Hepatocyte (in vitro differentiated cells): ENCODE results near the gene CARD10. TPM values are rescaled to one million over a fixed set of nuclear protein-coding genes. Genes with fewer than 3 reads are reported as not detected.

Experiments
- DNase-seq: peaks from one replicate; pipeline ENCODE4 v3.0.0-alpha.2; 2016; ENCODE audit warnings: low spot score
- H2AFZ ChIP-seq: fragments of 200-600 bp; sonication (generic); 2 replicates; pipeline ENCODE4 v1.6.0; 2016; ENCODE audit warnings: antibody characterized with exemption, mild to moderate bottlenecking
- H3K27ac ChIP-seq: fragments of 200-600 bp; sonication (generic); 2 replicates; pipeline ENCODE4 v1.5.1; 2016; ENCODE audit warnings: mild to moderate bottlenecking
- H3K27me3 ChIP-seq: fragments of 200-600 bp; sonication (generic); 2 replicates; pipeline ENCODE4 v1.6.1; 2016
- H3K36me3 ChIP-seq: fragments of 200-600 bp; sonication (generic); replicated peaks from 2 replicates; pipeline ENCODE4 v1.5.1; 2016; ENCODE audit warnings: low read depth; ENCODE audit not compliant: insufficient read depth
- H3K4me1 ChIP-seq: fragments of 200-600 bp; sonication (generic); 2 replicates; pipeline ENCODE4 v1.5.1; 2016; ENCODE audit warnings: mild to moderate bottlenecking, moderate library complexity; ENCODE audit not compliant: insufficient read depth
- H3K4me2 ChIP-seq: fragments of 200-600 bp; sonication (generic); 2 replicates; pipeline ENCODE4 v1.6.0; 2016
- H3K4me3 ChIP-seq: fragments of 200-600 bp; sonication (generic); 2 replicates; pipeline ENCODE4 v1.5.1; 2016; ENCODE audit warnings: mild to moderate bottlenecking
- H3K79me2 ChIP-seq: fragments of 200-600 bp; sonication (generic); 2 replicates; pipeline ENCODE4 v1.6.0; 2017; ENCODE audit warnings: mild to moderate bottlenecking
- H3K9me2 ChIP-seq: fragments of 200-600 bp; sonication (generic); replicated peaks from 2 replicates; pipeline ENCODE4 v1.6.0; 2017; ENCODE audit warnings: mild to moderate bottlenecking; ENCODE audit not compliant: insufficient read depth
- H3K9me3 ChIP-seq: fragments of 200-600 bp; sonication (generic); 2 replicates; pipeline ENCODE4 v1.5.1; 2016; ENCODE audit warnings: low read depth, mild to moderate bottlenecking
- H4K20me1 ChIP-seq: fragments of 200-600 bp; sonication (generic); 2 replicates; pipeline ENCODE4 v1.6.0; 2016; ENCODE audit warnings: mild to moderate bottlenecking; ENCODE audit not compliant: insufficient read depth, poor library complexity, severe bottlenecking
- EZH2 ChIP-seq: fragments of 200-600 bp; sonication (generic); IDR thresholded peaks from 2 replicates; pipeline ENCODE4 v1.6.1; 2016; ENCODE audit warnings: antibody characterized with exemption, mild to moderate bottlenecking, borderline replicate concordance
- EZH2phosphoT487 ChIP-seq: fragments of 200-600 bp; sonication (generic); IDR thresholded peaks from one replicate; pipeline ENCODE4 v1.6.1; 2018; ENCODE audit warnings: antibody characterized with exemption, mild to moderate bottlenecking, low read depth, moderate library complexity; ENCODE audit not compliant: unreplicated experiment, severe bottlenecking
- WGBS: methylation state at CpG from one replicate; pipeline ENCODE4 v1.1.6; 2016; ENCODE audit warnings: low lambda C conversion rate; ENCODE audit errors: missing lambda C conversion rate; 5-methylcytosine and 5-hydroxymethylcytosine counted together
- polyA plus RNA-seq: library from polyadenylated mRNA; unstranded; fragments of >200 nt; fragmentation: Nextera tagmentation; extraction: Ambion mirVana; gene quantifications from 2 replicates; pipeline ENCODE4 v1.2.1, GENCODE V29; 2016
- total RNA-seq: library from RNA; depleted of rRNA; stranded (reverse); fragments of >200 nt; gene quantifications from 2 replicates; pipeline ENCODE4 v1.2.3, GENCODE V29; 2014
- TF ChIP-seq, protein P1 (sequence below): fragments of 200-600 bp; sonication (generic); IDR thresholded peaks from 2 replicates; pipeline ENCODE4 v1.5.1; 2016; ENCODE audit warnings: antibody characterized with exemption, mild to moderate bottlenecking; ENCODE audit not compliant: poor library complexity

Gene CARD10
- total and polyA plus RNA-seq, 2 experiments from 2014 or later: 23.4 to 28.7 TPM

DNA sequence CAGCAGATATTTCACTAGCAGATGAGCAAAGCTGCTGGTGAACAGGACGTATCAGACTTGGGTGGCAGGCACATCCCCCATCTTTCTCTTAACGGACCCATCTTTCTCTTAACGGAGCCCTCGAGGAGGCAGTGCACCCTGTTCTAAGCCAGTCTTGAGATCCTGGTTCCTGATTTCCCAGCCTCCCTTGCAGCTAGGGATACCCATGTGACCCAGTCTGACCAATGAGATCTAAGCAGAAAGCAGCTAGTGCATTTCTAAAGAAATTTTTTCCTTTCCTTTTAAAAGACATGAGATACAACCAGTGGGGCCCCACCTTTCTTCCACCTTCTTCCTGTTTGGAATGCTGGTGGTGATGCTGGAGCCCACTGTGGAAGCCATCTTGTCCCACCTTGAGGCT lies 78.3 kb downstream of the CARD10 start:
- H3K27me3 ChIP-seq: no peaks in the 10 kb centered on the region
- whole genome bisulfite sequencing: 93% methylated on average over 4 of the region's 4 CpGs
- H4K20me1 ChIP-seq: no peaks in the 10 kb centered on the region
- H3K36me3 ChIP-seq: no peaks in the 10 kb centered on the region
- H3K79me2 ChIP-seq: no peaks in the 10 kb centered on the region
- no peak for TF ChIP-seq EZH2phosphoT487
- TF ChIP-seq, protein P1, sequence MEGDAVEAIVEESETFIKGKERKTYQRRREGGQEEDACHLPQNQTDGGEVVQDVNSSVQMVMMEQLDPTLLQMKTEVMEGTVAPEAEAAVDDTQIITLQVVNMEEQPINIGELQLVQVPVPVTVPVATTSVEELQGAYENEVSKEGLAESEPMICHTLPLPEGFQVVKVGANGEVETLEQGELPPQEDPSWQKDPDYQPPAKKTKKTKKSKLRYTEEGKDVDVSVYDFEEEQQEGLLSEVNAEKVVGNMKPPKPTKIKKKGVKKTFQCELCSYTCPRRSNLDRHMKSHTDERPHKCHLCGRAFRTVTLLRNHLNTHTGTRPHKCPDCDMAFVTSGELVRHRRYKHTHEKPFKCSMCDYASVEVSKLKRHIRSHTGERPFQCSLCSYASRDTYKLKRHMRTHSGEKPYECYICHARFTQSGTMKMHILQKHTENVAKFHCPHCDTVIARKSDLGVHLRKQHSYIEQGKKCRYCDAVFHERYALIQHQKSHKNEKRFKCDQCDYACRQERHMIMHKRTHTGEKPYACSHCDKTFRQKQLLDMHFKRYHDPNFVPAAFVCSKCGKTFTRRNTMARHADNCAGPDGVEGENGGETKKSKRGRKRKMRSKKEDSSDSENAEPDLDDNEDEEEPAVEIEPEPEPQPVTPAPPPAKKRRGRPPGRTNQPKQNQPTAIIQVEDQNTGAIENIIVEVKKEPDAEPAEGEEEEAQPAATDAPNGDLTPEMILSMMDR: no peak
- TF ChIP-seq EZH2: no peak
- no peak overlapping the region for H3K4me2 ChIP-seq
- no peak overlapping the region for H2AFZ ChIP-seq
- H3K9me2 ChIP-seq: no peaks in the 10 kb centered on the region
- H3K27ac ChIP-seq: no peak overlapping the region
- H3K9me3 ChIP-seq: no peaks in the 10 kb centered on the region
- DNase-seq: no peak
- H3K4me3 ChIP-seq: no peak overlapping the region
- H3K4me1 ChIP-seq: no peaks in the 10 kb centered on the region

Other genes with a start within 250 kb of the CARD10 start
- 0.57 and 0.96 TPM in 2 replicates for gene CYTH4, start 236.9 kb downstream of the CARD10 start, total RNA-seq
- gene CYTH4, start 236.9 kb downstream of the CARD10 start, polyA plus RNA-seq: 0.24 and 0.94 TPM in 2 replicates
- gene ELFN2, start 91.9 kb downstream of the CARD10 start, total RNA-seq: 0.20 and 0.53 TPM in 2 replicates
- 0.19 and 0.40 TPM in 2 replicates for gene ELFN2, start 91.9 kb downstream of the CARD10 start, polyA plus RNA-seq
- 1.7 and 3.3 TPM in 2 replicates for gene MFNG, start 33.0 kb downstream of the CARD10 start, total RNA-seq
- 3.3 and 6.3 TPM in 2 replicates for gene MFNG, start 33.0 kb downstream of the CARD10 start, polyA plus RNA-seq
- 31.4 and 34.6 TPM in 2 replicates for gene CDC42EP1, start 41.1 kb upstream of the CARD10 start, total RNA-seq
- gene CDC42EP1, start 41.1 kb upstream of the CARD10 start, polyA plus RNA-seq: 146 and 149 TPM in 2 replicates
- 60.1 and 80.9 TPM in 2 replicates for gene LGALS2, start 60.7 kb upstream of the CARD10 start, total RNA-seq
- 115 and 125 TPM in 2 replicates for gene LGALS2, start 60.7 kb upstream of the CARD10 start, polyA plus RNA-seq
- gene GGA1, start 89.4 kb upstream of the CARD10 start, total RNA-seq: 25.5 and 30.2 TPM in 2 replicates
- gene GGA1, start 89.4 kb upstream of the CARD10 start, polyA plus RNA-seq: 51.5 and 75.3 TPM in 2 replicates
- 6.4 and 14.0 TPM in 2 replicates for gene SH3BP1, start 120.3 kb upstream of the CARD10 start, total RNA-seq
- gene SH3BP1, start 120.3 kb upstream of the CARD10 start, polyA plus RNA-seq: 12.3 and 21.6 TPM in 2 replicates
- 15.0 and 18.3 TPM in 2 replicates for gene PDXP, start 139.3 kb upstream of the CARD10 start, total RNA-seq
- gene PDXP, start 139.3 kb upstream of the CARD10 start, polyA plus RNA-seq: 25.0 and 27.6 TPM in 2 replicates
- gene LGALS1, start 156.2 kb upstream of the CARD10 start, total RNA-seq: 780 and 875 TPM in 2 replicates
- gene LGALS1, start 156.2 kb upstream of the CARD10 start, polyA plus RNA-seq: 565 and 568 TPM in 2 replicates
- 11.4 and 22.6 TPM in 2 replicates for gene NOL12, start 166.9 kb upstream of the CARD10 start, total RNA-seq
- 27.6 and 31.9 TPM in 2 replicates for gene NOL12, start 166.9 kb upstream of the CARD10 start, polyA plus RNA-seq
- 51.2 and 57.2 TPM in 2 replicates for gene TRIOBP, start 177.6 kb upstream of the CARD10 start, total RNA-seq
- 96.1 and 97.4 TPM in 2 replicates for gene TRIOBP, start 177.6 kb upstream of the CARD10 start, polyA plus RNA-seq